ENCODE measurements around the gene SCML1. TPM values are rescaled to one million over a fixed set of nuclear protein-coding genes. Genes with fewer than 3 reads are reported as not detected.

Gene SCML1
- total RNA-seq, 1 donor from 2014 or later: 9.3 TPM

- Mint-ChIP-seq H3K36me3 (peaks cover 26% of the 10 kb centered on the region), H3K27ac (no peak overlapping the region), H3K4me1 (ENCODE audit: unreplicated experiment) (peaks cover 11% of the 10 kb centered on the region), H3K9me3 (no peaks in the 10 kb centered on the region), H3K27me3 (no peaks in the 10 kb centered on the region), H3K4me3 (no peak overlapping the region)
- no peak for DNase-seq (ENCODE audit: extremely low spot score, unreplicated experiment)
- TF ChIP-seq, protein P1, sequence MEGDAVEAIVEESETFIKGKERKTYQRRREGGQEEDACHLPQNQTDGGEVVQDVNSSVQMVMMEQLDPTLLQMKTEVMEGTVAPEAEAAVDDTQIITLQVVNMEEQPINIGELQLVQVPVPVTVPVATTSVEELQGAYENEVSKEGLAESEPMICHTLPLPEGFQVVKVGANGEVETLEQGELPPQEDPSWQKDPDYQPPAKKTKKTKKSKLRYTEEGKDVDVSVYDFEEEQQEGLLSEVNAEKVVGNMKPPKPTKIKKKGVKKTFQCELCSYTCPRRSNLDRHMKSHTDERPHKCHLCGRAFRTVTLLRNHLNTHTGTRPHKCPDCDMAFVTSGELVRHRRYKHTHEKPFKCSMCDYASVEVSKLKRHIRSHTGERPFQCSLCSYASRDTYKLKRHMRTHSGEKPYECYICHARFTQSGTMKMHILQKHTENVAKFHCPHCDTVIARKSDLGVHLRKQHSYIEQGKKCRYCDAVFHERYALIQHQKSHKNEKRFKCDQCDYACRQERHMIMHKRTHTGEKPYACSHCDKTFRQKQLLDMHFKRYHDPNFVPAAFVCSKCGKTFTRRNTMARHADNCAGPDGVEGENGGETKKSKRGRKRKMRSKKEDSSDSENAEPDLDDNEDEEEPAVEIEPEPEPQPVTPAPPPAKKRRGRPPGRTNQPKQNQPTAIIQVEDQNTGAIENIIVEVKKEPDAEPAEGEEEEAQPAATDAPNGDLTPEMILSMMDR (conservative IDR thresholded peaks at IDR 0.05): no peak
These were observed 5.0 kb upstream of the SCML1 start for GRCh38 chrX:17732138-17732783.

DNA sequence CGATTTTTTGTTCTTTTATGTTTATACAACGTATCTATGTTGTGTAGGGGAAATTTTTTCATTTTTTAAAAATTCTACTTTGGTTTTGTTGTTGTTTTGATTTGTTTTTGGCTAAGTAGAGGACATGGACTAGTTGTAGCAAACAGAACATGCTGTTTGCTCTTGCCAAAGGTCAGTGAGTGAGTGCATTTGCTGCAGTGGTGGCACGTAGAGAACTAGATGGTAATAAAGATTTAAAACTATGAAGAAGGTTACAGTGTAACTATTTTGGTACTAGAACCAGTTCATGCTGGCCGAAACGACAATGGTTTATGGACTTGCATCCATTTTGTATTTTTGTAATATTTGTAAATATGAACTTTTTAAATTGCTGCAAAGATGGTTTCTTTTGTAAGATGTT is 1.9 kb upstream of the SCML1 start:
- H3K36me3 Mint-ChIP-seq: peaks cover 8% of the 10 kb centered on the region
- H3K27me3 Mint-ChIP-seq: no peaks in the 10 kb centered on the region
- H3K4me1 Mint-ChIP-seq (ENCODE audit: unreplicated experiment): peaks cover 17% of the 10 kb centered on the region
- peak overlapping the region; percentile 28 for H3K4me3 Mint-ChIP-seq
- DNase-seq (ENCODE audit: extremely low spot score, unreplicated experiment): no peak
- TF ChIP-seq, protein P1 (conservative IDR thresholded peaks at IDR 0.05): no peak
- H3K9me3 Mint-ChIP-seq: no peaks in the 10 kb centered on the region
- H3K27ac Mint-ChIP-seq: peak overlapping the region; percentile 36

- TF ChIP-seq, protein P1 (conservative IDR thresholded peaks at IDR 0.05): no peak
- Mint-ChIP-seq H3K4me3 (peak overlapping the region; percentile 90), H3K9me3 (no peaks in the 10 kb centered on the region), H3K27ac (peak overlapping the region; percentile 88), H3K4me1 (ENCODE audit: unreplicated experiment) (peaks cover 17% of the 10 kb centered on the region), H3K36me3 (peaks cover 6% of the 10 kb centered on the region), H3K27me3 (no peaks in the 10 kb centered on the region)
- DNase-seq (ENCODE audit: extremely low spot score, unreplicated experiment): no peak
These were observed 826 bp upstream of the SCML1 start for GRCh38 chrX:17736478-17736855.

DNA sequence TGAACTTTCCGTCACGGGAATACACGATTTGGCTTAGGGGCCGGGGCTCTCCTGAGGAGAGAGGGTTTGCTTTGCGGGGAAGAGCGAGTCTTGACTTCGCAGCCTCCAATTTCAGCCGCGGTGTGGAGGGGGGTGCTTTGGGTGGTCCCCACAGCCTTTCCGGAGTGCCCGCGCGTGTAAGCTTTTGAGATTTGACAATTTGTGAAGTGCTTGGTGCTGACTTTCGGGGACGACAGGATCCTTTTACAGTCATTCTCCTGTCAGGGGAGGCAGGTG is 355 bp downstream of the SCML1 start:
- no peaks in the 10 kb centered on the region for H3K27me3 Mint-ChIP-seq
- TF ChIP-seq, protein P1 (conservative IDR thresholded peaks at IDR 0.05): no peak

DNA sequence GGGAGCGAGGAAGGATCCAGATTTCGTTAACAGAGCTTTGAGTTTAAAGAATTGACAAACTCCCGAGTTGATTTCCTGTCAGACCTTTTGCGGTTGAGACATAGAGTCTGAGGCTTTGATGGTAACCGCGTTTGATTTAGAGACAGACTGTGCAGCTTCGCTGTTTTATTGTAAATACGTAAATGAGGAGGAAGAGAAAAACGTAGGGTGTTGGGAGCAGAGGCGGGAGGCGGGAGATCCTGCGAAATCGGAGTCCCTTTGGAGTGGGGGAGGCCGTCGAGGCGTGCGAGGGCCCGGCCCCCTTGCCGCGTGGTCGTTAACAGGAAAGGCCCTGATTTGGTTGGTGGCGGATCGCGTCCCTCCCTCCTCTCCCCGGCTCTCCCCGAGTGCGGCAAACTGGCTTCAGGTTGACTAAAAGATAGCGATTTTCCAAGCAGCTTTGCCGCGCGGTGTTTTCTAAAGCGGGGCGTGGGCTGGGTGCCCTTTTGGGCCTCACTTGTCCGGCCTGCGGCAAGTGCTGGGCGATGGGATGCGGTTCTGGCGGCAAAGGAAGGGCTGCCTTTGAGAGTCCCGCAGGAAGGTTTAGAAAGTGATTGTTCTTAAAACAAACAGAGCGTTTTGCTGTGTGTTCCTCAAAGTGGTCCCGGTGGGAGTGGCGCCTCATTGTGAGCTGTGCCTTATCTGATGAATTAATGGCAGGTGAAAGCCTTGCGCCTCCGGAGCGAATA is 857 bp downstream of the SCML1 start:
- no peaks in the 10 kb centered on the region for H3K27me3 Mint-ChIP-seq
- H3K4me3 Mint-ChIP-seq: peak overlapping the region; percentile 90
- H3K36me3 Mint-ChIP-seq: no peaks in the 10 kb centered on the region
- H3K4me1 Mint-ChIP-seq (ENCODE audit: unreplicated experiment): peaks cover 19% of the 10 kb centered on the region
- H3K9me3 Mint-ChIP-seq: no peaks in the 10 kb centered on the region
- peak overlapping the region; percentile 88 for H3K27ac Mint-ChIP-seq
- no peak for DNase-seq (ENCODE audit: extremely low spot score, unreplicated experiment)
- TF ChIP-seq, protein P1 (conservative IDR thresholded peaks at IDR 0.05): no peak

More for the DNA sequence above, 355 bp downstream of the SCML1 start:
- H3K36me3 Mint-ChIP-seq: peaks cover under 1% of the 10 kb centered on the region
- DNase-seq (ENCODE audit: extremely low spot score, unreplicated experiment): no peak
- H3K4me3 Mint-ChIP-seq: peak overlapping the region; percentile 90
- H3K27ac Mint-ChIP-seq: peak overlapping the region; percentile 88
- H3K9me3 Mint-ChIP-seq: no peaks in the 10 kb centered on the region
- peaks cover 17% of the 10 kb centered on the region for H3K4me1 Mint-ChIP-seq (ENCODE audit: unreplicated experiment)
